ENCODE results near the gene PAPOLA.

Gene PAPOLA

GRCh38 chr14:96559571-96559970 lies 57.4 kb downstream of the PAPOLA start:
- no peak for TF ChIP-seq CTCF (IDR thresholded peaks at IDR 0.05; ENCODE audit: low read depth, low read length, missing control alignments)
- H3K36me3 ChIP-seq (replicated peaks) = peaks cover 22% of the 10 kb centered on the region

GRCh38 chr14:96564389-96564788 lies 62.2 kb downstream of the PAPOLA start:
- H3K4me3 ChIP-seq (ENCODE audit: low read depth, low read length) = no peak overlapping the region
- no peaks in the 10 kb centered on the region for H3K27me3 ChIP-seq (replicated peaks)
- TF ChIP-seq CTCF (IDR thresholded peaks at IDR 0.05; ENCODE audit: low read depth, low read length, missing control alignments) = no peak
- H3K27ac ChIP-seq = no peak overlapping the region
- DNase-seq = no peak
- in situ Hi-C loops (cut with HindIII; ENCODE audit: low pct_ligation_motif_present, low sequenced_read_pairs) = no loop called here
- peaks cover 14% of the 10 kb centered on the region for H3K36me3 ChIP-seq (replicated peaks)

More at GRCh38 chr14:96559571-96559970, 57.4 kb downstream of the PAPOLA start:
- Histone ChIP-seq H3K4me3 (ENCODE audit: low read depth, low read length) (no peak overlapping the region), H3K27me3 (replicated peaks) (no peaks in the 10 kb centered on the region), H3K27ac (no peak overlapping the region)
- in situ Hi-C loops (cut with HindIII; ENCODE audit: low pct_ligation_motif_present, low sequenced_read_pairs) = no loop called here
- no peak for DNase-seq

GRCh38 chr14:96565811-96566210 lies 63.6 kb downstream of the PAPOLA start:
- no peak for TF ChIP-seq CTCF (IDR thresholded peaks at IDR 0.05; ENCODE audit: low read depth, low read length, missing control alignments)
- peaks cover 14% of the 10 kb centered on the region for H3K36me3 ChIP-seq (replicated peaks)
- DNase-seq = no peak
- H3K27me3 ChIP-seq (replicated peaks) = no peaks in the 10 kb centered on the region
- in situ Hi-C loops (cut with HindIII; ENCODE audit: low pct_ligation_motif_present, low sequenced_read_pairs) = no loop called here
- H3K4me3 ChIP-seq (ENCODE audit: low read depth, low read length) = no peak overlapping the region
- no peak overlapping the region for H3K27ac ChIP-seq

- Histone ChIP-seq H3K27ac (no peak overlapping the region), H3K4me3 (ENCODE audit: low read depth, low read length) (no peak overlapping the region), H3K36me3 (replicated peaks) (peaks cover 14% of the 10 kb centered on the region), H3K27me3 (replicated peaks) (no peaks in the 10 kb centered on the region)
- in situ Hi-C loops (cut with HindIII; ENCODE audit: low pct_ligation_motif_present, low sequenced_read_pairs) = no loop called here
- peak; percentile 53 for TF ChIP-seq CTCF (IDR thresholded peaks at IDR 0.05; ENCODE audit: low read depth, low read length, missing control alignments)
- peak; percentile 50 for DNase-seq
Observed at GRCh38 chr14:96567289-96567899, 65.2 kb downstream of the PAPOLA start.

- in situ Hi-C loops (cut with HindIII; ENCODE audit: low pct_ligation_motif_present, low sequenced_read_pairs) = no loop called here
- Histone ChIP-seq H3K27ac (no peak overlapping the region), H3K4me3 (ENCODE audit: low read depth, low read length) (no peak overlapping the region), H3K27me3 (replicated peaks) (no peaks in the 10 kb centered on the region), H3K36me3 (replicated peaks) (peaks cover 6% of the 10 kb centered on the region)
- no peak for TF ChIP-seq CTCF (IDR thresholded peaks at IDR 0.05; ENCODE audit: low read depth, low read length, missing control alignments)
- DNase-seq = no peak
Observed at GRCh38 chr14:96568621-96569020, 66.4 kb downstream of the PAPOLA start.

GRCh38 chr14:96571311-96571710 lies 69.1 kb downstream of the PAPOLA start:
- in situ Hi-C loops (cut with HindIII; ENCODE audit: low pct_ligation_motif_present, low sequenced_read_pairs) = no loop called here
- no peak for TF ChIP-seq CTCF (IDR thresholded peaks at IDR 0.05; ENCODE audit: low read depth, low read length, missing control alignments)
- H3K27ac ChIP-seq = no peak overlapping the region
- H3K4me3 ChIP-seq (ENCODE audit: low read depth, low read length) = no peak overlapping the region
- no peaks in the 10 kb centered on the region for H3K27me3 ChIP-seq (replicated peaks)
- H3K36me3 ChIP-seq (replicated peaks) = no peaks in the 10 kb centered on the region
- DNase-seq = no peak
